ENCODE data around the gene VPS29.
"Not testable (repeated sequence)": the region's sequence is repeated elsewhere in the genome, so short reads cannot be mapped to it uniquely, and the experiment has no call there.

VPS29 gene

DNA sequence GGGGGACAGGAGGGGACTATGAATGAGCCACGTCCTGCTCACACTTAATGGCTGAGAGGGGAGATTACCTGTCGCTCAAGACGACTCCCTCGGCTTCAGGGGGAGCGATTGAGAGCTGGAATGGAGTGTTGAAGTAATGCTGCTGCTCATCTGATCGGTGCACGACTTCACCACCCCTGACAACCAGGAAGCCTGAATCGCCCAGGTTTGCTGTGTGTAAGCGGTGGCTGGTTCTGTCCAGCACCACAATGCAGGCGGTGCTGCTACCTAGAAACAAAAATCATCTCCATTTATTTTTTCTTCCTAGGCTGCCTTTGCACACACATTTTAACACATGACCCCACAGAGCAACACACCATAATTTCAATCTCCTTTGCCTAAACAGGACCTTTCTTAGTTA is 43.9 kb upstream of the VPS29 start:
- peaks cover 20% of the 10 kb centered on the region for H3K36me3 ChIP-seq
- no peak overlapping the region for H3K4me3 ChIP-seq (ENCODE audit: low read depth, low read length)
- TF ChIP-seq CTCF (IDR thresholded peaks at IDR 0.05; ENCODE audit: low read depth, low read length), result no peak
- H3K9me3 ChIP-seq, result no peaks in the 10 kb centered on the region
- H3K4me1 ChIP-seq, result no peaks in the 10 kb centered on the region
- no peak for DNase-seq
- H3K27me3 ChIP-seq, result no peaks in the 10 kb centered on the region

- H3K36me3 ChIP-seq, result peaks cover 14% of the 10 kb centered on the region
- not testable (repeated sequence) for H3K4me1 ChIP-seq; DNase-seq; H3K4me3 ChIP-seq (ENCODE audit: low read depth, low read length); H3K9me3 ChIP-seq; H3K27me3 ChIP-seq
Observed at GRCh38 chr12:110545259-110545658, 43.3 kb upstream of the VPS29 start.

DNA sequence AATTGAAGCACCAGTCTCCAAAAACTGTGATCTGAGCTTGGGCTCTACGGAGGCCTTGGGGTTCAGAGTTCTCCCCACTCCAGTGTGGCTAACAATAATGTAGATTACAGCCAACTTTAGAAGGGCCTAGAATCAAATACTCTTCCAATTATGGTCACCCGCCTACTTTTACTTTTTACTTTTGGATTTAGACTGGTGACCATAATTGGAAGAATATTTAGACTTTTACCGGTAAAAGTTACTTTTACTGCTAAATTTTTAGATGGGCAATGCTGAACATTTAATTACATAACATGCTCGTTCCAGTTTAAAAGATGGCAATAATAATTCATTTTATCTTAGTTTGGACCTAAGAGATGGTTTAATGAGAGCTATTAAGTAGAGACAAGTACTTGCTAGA is 42.1 kb upstream of the VPS29 start:
- H3K4me3 ChIP-seq (ENCODE audit: low read depth, low read length), result no peak overlapping the region
- peaks cover 18% of the 10 kb centered on the region for H3K36me3 ChIP-seq
- H3K27me3 ChIP-seq, result no peaks in the 10 kb centered on the region
- TF ChIP-seq CTCF (IDR thresholded peaks at IDR 0.05; ENCODE audit: low read depth, low read length), result no peak
- H3K9me3 ChIP-seq, result no peaks in the 10 kb centered on the region
- H3K4me1 ChIP-seq, result no peaks in the 10 kb centered on the region
- no peak for DNase-seq

- H3K4me1 ChIP-seq, result no peaks in the 10 kb centered on the region
- no peak for DNase-seq
- peaks cover 19% of the 10 kb centered on the region for H3K36me3 ChIP-seq
- no peak for TF ChIP-seq CTCF (IDR thresholded peaks at IDR 0.05; ENCODE audit: low read depth, low read length)
- H3K9me3 ChIP-seq, result no peaks in the 10 kb centered on the region
- H3K27me3 ChIP-seq, result no peaks in the 10 kb centered on the region
- no peak overlapping the region for H3K4me3 ChIP-seq (ENCODE audit: low read depth, low read length)
Observed at GRCh38 chr12:110543252-110543959, 41.5 kb upstream of the VPS29 start.

DNA sequence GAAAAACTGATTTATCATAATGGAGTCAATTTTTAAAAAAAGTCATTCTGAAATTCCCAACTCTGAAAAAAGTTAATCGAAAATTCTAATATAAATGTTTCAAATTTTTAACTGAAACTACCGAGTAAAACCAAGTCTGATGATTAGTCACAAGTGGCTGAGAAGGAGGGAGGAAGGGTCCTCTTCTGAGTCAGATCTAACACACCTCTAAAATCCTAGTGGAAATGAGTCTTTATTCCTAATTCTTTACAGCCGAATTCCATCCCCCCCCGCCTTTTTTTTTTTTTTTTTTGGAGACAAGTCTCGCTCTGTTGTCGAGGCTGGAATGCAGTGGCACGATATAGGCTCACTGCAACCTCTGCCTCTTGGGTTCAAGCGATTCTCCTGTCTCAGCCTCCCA is 38.1 kb upstream of the VPS29 start:
- Histone ChIP-seq H3K4me3 (ENCODE audit: low read depth, low read length) (no peak overlapping the region), H3K9me3 (no peaks in the 10 kb centered on the region), H3K27me3 (no peaks in the 10 kb centered on the region), H3K4me1 (no peaks in the 10 kb centered on the region), H3K36me3 (peaks cover 25% of the 10 kb centered on the region)
- no peak for DNase-seq
- TF ChIP-seq CTCF (IDR thresholded peaks at IDR 0.05; ENCODE audit: low read depth, low read length), result no peak

DNA sequence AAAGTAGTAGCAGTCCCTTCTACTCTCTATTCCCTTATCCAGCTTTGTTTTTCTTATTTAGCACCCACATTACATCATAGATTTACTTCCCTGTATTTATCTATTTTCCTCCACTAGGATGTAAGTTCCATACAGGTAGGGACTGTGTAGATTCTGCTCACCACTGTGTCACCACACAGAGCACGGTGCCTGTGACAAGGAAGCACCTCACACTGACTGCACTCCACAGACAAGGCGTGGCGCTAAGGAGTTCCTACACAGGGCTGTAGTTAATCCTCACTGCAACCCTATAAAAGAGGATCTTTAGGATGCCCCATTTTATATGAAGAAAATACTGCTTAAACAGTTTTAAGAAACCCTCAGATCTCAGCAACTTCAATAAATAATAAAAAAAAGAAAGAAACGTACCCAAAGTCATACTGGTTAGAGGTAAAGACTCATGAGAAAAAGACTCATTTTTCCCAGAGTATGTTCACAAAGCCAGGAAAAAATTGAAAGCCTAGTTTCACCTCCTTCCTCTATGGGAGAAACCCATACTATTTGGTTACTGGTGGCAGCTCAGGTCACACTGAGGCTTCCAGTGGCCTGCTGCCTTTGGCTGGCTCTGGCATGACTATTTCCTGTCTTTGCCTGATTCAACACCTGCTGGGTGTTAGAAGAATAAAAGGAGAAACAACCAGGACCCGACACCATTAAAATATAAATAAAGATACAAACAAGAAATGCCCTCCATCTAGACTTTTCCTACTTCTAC is 37.1 kb upstream of the VPS29 start:
- peaks cover 19% of the 10 kb centered on the region for H3K36me3 ChIP-seq

More for the DNA sequence above, 37.1 kb upstream of the VPS29 start:
- Histone ChIP-seq H3K27me3 (no peaks in the 10 kb centered on the region), H3K9me3 (no peaks in the 10 kb centered on the region), H3K4me1 (no peaks in the 10 kb centered on the region), H3K4me3 (ENCODE audit: low read depth, low read length) (no peak overlapping the region)
- no peak for DNase-seq
- TF ChIP-seq CTCF (IDR thresholded peaks at IDR 0.05; ENCODE audit: low read depth, low read length), result no peak
